ENCODE results near the gene COL4A6.

GRCh38 chrX:108165383-108166111, 272.7 kb downstream of the COL4A6 start:
- TF ChIP-seq PHF8 (conservative IDR thresholded peaks at IDR 0.05; ENCODE audit: low read depth, low read length) (no peak), POLR2AphosphoS5 (IDR thresholded peaks at IDR 0.05; ENCODE audit: low read depth, low read length) (no peak), USF2 (IDR thresholded peaks at IDR 0.05; ENCODE audit: low read length) (no peak), KDM5A (IDR thresholded peaks at IDR 0.05; ENCODE audit: low read length) (no peak), RAD21 (IDR thresholded peaks at IDR 0.05 in 1 of 2, conservative IDR thresholded peaks at IDR 0.05 in 1 of 2; ENCODE audit: low read depth in 2 of 2, low read length in 2 of 2) (peak; percentile 40 to 59), SP2 (IDR thresholded peaks at IDR 0.05; ENCODE audit: low read length) (no peak)

Measured in H1 (cell line).